Measurements from ENCODE around the gene PRKG1.

The PRKG1 gene

GRCh38 chr10:51961401-51961800 lies 887.1 kb downstream of the PRKG1 start:
- DNase-seq (ENCODE audit: low read depth in 1 of 2, low spot score in 1 of 2) = no peak

- no peak for DNase-seq (ENCODE audit: low read depth in 1 of 2, low spot score in 1 of 2)
Observed at GRCh38 chr10:51964630-51965029, 890.3 kb downstream of the PRKG1 start.

- no peak for DNase-seq (ENCODE audit: low read depth in 1 of 2, low spot score in 1 of 2)
Observed at GRCh38 chr10:51965451-51965850, 891.2 kb downstream of the PRKG1 start.

- no peak for DNase-seq (ENCODE audit: low read depth in 1 of 2, low spot score in 1 of 2)
Observed at GRCh38 chr10:51972733-51973346, 898.6 kb downstream of the PRKG1 start.

- no peak for DNase-seq (ENCODE audit: low read depth in 1 of 2, low spot score in 1 of 2)
Observed at GRCh38 chr10:51980752-51981151, 906.5 kb downstream of the PRKG1 start.

- no peak for DNase-seq (ENCODE audit: low read depth in 1 of 2, low spot score in 1 of 2)
Observed at GRCh38 chr10:51981731-51982130, 907.4 kb downstream of the PRKG1 start.

GRCh38 chr10:51983481-51983880 lies 909.2 kb downstream of the PRKG1 start:
- no peak for DNase-seq (ENCODE audit: low read depth in 1 of 2, low spot score in 1 of 2)

- DNase-seq (ENCODE audit: low read depth in 1 of 2, low spot score in 1 of 2) = no peak
Observed at GRCh38 chr10:51985336-51985735, 911.0 kb downstream of the PRKG1 start.

- no peak for DNase-seq (ENCODE audit: low read depth in 1 of 2, low spot score in 1 of 2)
Observed at GRCh38 chr10:51986516-51986915, 912.2 kb downstream of the PRKG1 start.

- no peak for DNase-seq (ENCODE audit: low read depth in 1 of 2, low spot score in 1 of 2)
Observed at GRCh38 chr10:51993475-51993874, 919.2 kb downstream of the PRKG1 start.

- no peak for DNase-seq (ENCODE audit: low read depth in 1 of 2, low spot score in 1 of 2)
Observed at GRCh38 chr10:51999096-51999495, 924.8 kb downstream of the PRKG1 start.

GRCh38 chr10:52004342-52004949 lies 930.2 kb downstream of the PRKG1 start:
- DNase-seq (ENCODE audit: low read depth in 1 of 2, low spot score in 1 of 2) = no peak

- no peak for DNase-seq (ENCODE audit: low read depth in 1 of 2, low spot score in 1 of 2)
Observed at GRCh38 chr10:52007091-52007490, 932.8 kb downstream of the PRKG1 start.

GRCh38 chr10:52011118-52011517 lies 936.8 kb downstream of the PRKG1 start:
- no peak for DNase-seq (ENCODE audit: low read depth in 1 of 2, low spot score in 1 of 2)

GRCh38 chr10:52019077-52019555 lies 944.8 kb downstream of the PRKG1 start:
- DNase-seq (ENCODE audit: low read depth in 1 of 2, low spot score in 1 of 2) = no peak

GRCh38 chr10:52019656-52020055 lies 945.4 kb downstream of the PRKG1 start:
- no peak for DNase-seq (ENCODE audit: low read depth in 1 of 2, low spot score in 1 of 2)

GRCh38 chr10:52020173-52020572 lies 945.9 kb downstream of the PRKG1 start:
- DNase-seq (ENCODE audit: low read depth in 1 of 2, low spot score in 1 of 2) = no peak

GRCh38 chr10:52020702-52021101 lies 946.4 kb downstream of the PRKG1 start:
- DNase-seq (ENCODE audit: low read depth in 1 of 2, low spot score in 1 of 2) = no peak

GRCh38 chr10:52027055-52027705 lies 952.9 kb downstream of the PRKG1 start:
- DNase-seq (ENCODE audit: low read depth in 1 of 2, low spot score in 1 of 2) = no peak

- no peak for DNase-seq (ENCODE audit: low read depth in 1 of 2, low spot score in 1 of 2)
Observed at GRCh38 chr10:52028523-52028858, 954.2 kb downstream of the PRKG1 start.

- DNase-seq (ENCODE audit: low read depth in 1 of 2, low spot score in 1 of 2) = no peak
Observed at GRCh38 chr10:52029628-52030027, 955.3 kb downstream of the PRKG1 start.

GRCh38 chr10:52030051-52030790 lies 955.9 kb downstream of the PRKG1 start:
- DNase-seq (ENCODE audit: low read depth in 1 of 2, low spot score in 1 of 2) = no peak

All from activated CD4-positive, alpha-beta T cell treated with anti-CD3 and anti-CD28 coated beads, Interleukin-2, amount 50 U/mL, for 24 hours (primary cell).